ENCODE results near the gene ZNF80. TPM values are rescaled to one million over a fixed set of nuclear protein-coding genes. Genes with fewer than 3 reads are reported as not detected.

ZNF80 gene
- polyA plus RNA-seq, 1 donor (not counting 4 experiments of a cell fraction or from before 2014, with no cell fraction given), result not detected

GRCh38 chr3:114231616-114232015, 5.8 kb downstream of the ZNF80 start:
- Histone ChIP-seq H3K4me3 (ENCODE audit: control insufficient read depth in 2 of 3, extremely low read depth in 1 of 3, insufficient read depth in 2 of 3, low read depth in 1 of 3, low read length in 3 of 3) (no peak overlapping the region), H3K27me3 (ENCODE audit: control insufficient read depth, extremely low read depth, insufficient read depth, low read length) (no peaks in the 10 kb centered on the region), H3K9ac (ENCODE audit: control insufficient read depth, extremely low read depth, insufficient read depth, low read length) (no peak overlapping the region), H3K9me3 (ENCODE audit: control insufficient read depth, low read depth, low read length) (no peaks in the 10 kb centered on the region), H3K9me1 (ENCODE audit: control insufficient read depth, extremely low read depth, insufficient read depth, low read length) (no peaks in the 10 kb centered on the region), H3K27ac (ENCODE audit: control insufficient read depth, insufficient read depth, low read length) (no peak overlapping the region), H3K4me1 (ENCODE audit: control insufficient read depth, extremely low read depth, insufficient read depth, low read length) (no peaks in the 10 kb centered on the region), H2AFZ (ENCODE audit: control insufficient read depth, low read length) (no peak overlapping the region), H3K36me3 (ENCODE audit: control insufficient read depth in 2 of 2, extremely low read depth in 1 of 2, insufficient read depth in 2 of 2, low read length in 2 of 2) (no peaks in the 10 kb centered on the region), H3K79me2 (ENCODE audit: control insufficient read depth, insufficient read depth, low read length) (no peaks in the 10 kb centered on the region), H4K20me1 (ENCODE audit: control insufficient read depth, extremely low read depth, insufficient read depth, low read length) (no peaks in the 10 kb centered on the region), H3K4me2 (ENCODE audit: control insufficient read depth, extremely low read depth, insufficient read depth, low read depth, low read length) (no peak overlapping the region)
- dilution Hi-C loops (cut with MboI; ENCODE audit: extremely low pct_ligation_motif_present, low sequenced_read_pairs), result no loop called here
- FAIRE-seq, result no peak
- DNase-seq (ENCODE audit: low read depth, low spot score), result no peak
- TF ChIP-seq CTCF (optimal IDR thresholded peaks at IDR 0.05 in 1 of 3, IDR thresholded peaks at IDR 0.05 in 1 of 3, conservative IDR thresholded peaks at IDR 0.05 in 1 of 3; ENCODE audit: extremely low read depth in 1 of 3, insufficient read depth in 2 of 3, low read length in 3 of 3) (no peak), EZH2 (IDR thresholded peaks at IDR 0.05; ENCODE audit: low read length) (no peak)

GRCh38 chr3:114227076-114227475, 10.3 kb downstream of the ZNF80 start:
- H3K9me1 ChIP-seq (ENCODE audit: control insufficient read depth, extremely low read depth, insufficient read depth, low read length), result no peaks in the 10 kb centered on the region
- H3K27me3 ChIP-seq (ENCODE audit: control insufficient read depth, extremely low read depth, insufficient read depth, low read length), result no peaks in the 10 kb centered on the region
- no peaks in the 10 kb centered on the region for H3K9me3 ChIP-seq (ENCODE audit: control insufficient read depth, low read depth, low read length)
- FAIRE-seq (no peak), DNase-seq (ENCODE audit: low read depth, low spot score) (no peak)
- dilution Hi-C loops (cut with MboI; ENCODE audit: extremely low pct_ligation_motif_present, low sequenced_read_pairs), result no loop called here
- H3K4me1 ChIP-seq (ENCODE audit: control insufficient read depth, extremely low read depth, insufficient read depth, low read length), result no peaks in the 10 kb centered on the region
- no peaks in the 10 kb centered on the region for H4K20me1 ChIP-seq (ENCODE audit: control insufficient read depth, extremely low read depth, insufficient read depth, low read length)
- no peaks in the 10 kb centered on the region for H3K79me2 ChIP-seq (ENCODE audit: control insufficient read depth, insufficient read depth, low read length)
- no peak overlapping the region for H3K27ac ChIP-seq (ENCODE audit: control insufficient read depth, insufficient read depth, low read length)
- H3K4me2 ChIP-seq (ENCODE audit: control insufficient read depth, extremely low read depth, insufficient read depth, low read depth, low read length), result no peak overlapping the region
- H3K4me3 ChIP-seq (ENCODE audit: control insufficient read depth in 2 of 3, extremely low read depth in 1 of 3, insufficient read depth in 2 of 3, low read depth in 1 of 3, low read length in 3 of 3), result no peak overlapping the region
- H2AFZ ChIP-seq (ENCODE audit: control insufficient read depth, low read length), result no peak overlapping the region
- H3K36me3 ChIP-seq (ENCODE audit: control insufficient read depth in 2 of 2, extremely low read depth in 1 of 2, insufficient read depth in 2 of 2, low read length in 2 of 2), result no peaks in the 10 kb centered on the region
- TF ChIP-seq EZH2 (IDR thresholded peaks at IDR 0.05; ENCODE audit: low read length) (no peak), CTCF (optimal IDR thresholded peaks at IDR 0.05 in 1 of 3, IDR thresholded peaks at IDR 0.05 in 1 of 3, conservative IDR thresholded peaks at IDR 0.05 in 1 of 3; ENCODE audit: extremely low read depth in 1 of 3, insufficient read depth in 2 of 3, low read length in 3 of 3) (no peak)
- H3K9ac ChIP-seq (ENCODE audit: control insufficient read depth, extremely low read depth, insufficient read depth, low read length), result no peak overlapping the region

Measured in keratinocyte (primary cell).